Mesenchymal stem cell (in vitro differentiated cells and primary cell): ENCODE data around the gene CYTL1.

Experiments used
- DNase-seq: peaks from one replicate; pipeline ENCODE4 v3.0.0-alpha.2; 2013
- H2AFZ ChIP-seq: one replicate; pipeline ENCODE4 v1.6.1; 2013; ENCODE audit warnings: low read depth, mild to moderate bottlenecking, control low read depth, inconsistent platforms, low read length, moderate library complexity
- H2AK5ac ChIP-seq: 2 replicates; pipeline ENCODE4 v1.6.1; 2013; ENCODE audit warnings: low read length, moderate library complexity, mild to moderate bottlenecking, inconsistent platforms; ENCODE audit not compliant: severe bottlenecking
- H2BK120ac ChIP-seq: one replicate; pipeline ENCODE4 v1.6.1; 2013; ENCODE audit warnings: low read depth, mild to moderate bottlenecking, inconsistent platforms, low read length, moderate library complexity
- H2BK12ac ChIP-seq, 2 experiments: one replicate each; pipeline ENCODE4 v1.6.1; 2013; ENCODE audit warnings: inconsistent platforms in 2 of 2, low read length in 2 of 2, mild to moderate bottlenecking in 2 of 2, moderate library complexity in 2 of 2, control low read depth in 1 of 2
- H2BK15ac ChIP-seq: one replicate; pipeline ENCODE4 v1.6.1; 2013; ENCODE audit warnings: mild to moderate bottlenecking, low read depth, inconsistent platforms; ENCODE audit not compliant: poor library complexity, severe bottlenecking
- H2BK5ac ChIP-seq: 2 replicates; pipeline ENCODE4 v1.6.1; 2013; ENCODE audit warnings: low read depth, mild to moderate bottlenecking, low read length, control low read depth, inconsistent platforms; ENCODE audit not compliant: poor library complexity, severe bottlenecking
- H3K14ac ChIP-seq, 2 experiments: one replicate each; pipeline ENCODE4 v1.6.1; 2013; ENCODE audit warnings: inconsistent platforms in 2 of 2, low read length in 2 of 2, control low read depth in 1 of 2, mild to moderate bottlenecking in 1 of 2, moderate library complexity in 1 of 2
- H3K18ac ChIP-seq, 2 experiments: one replicate each; pipeline ENCODE4 v1.6.1; 2013; ENCODE audit warnings: inconsistent platforms in 2 of 2, low read length in 2 of 2, control low read depth in 1 of 2, low read depth in 1 of 2, mild to moderate bottlenecking in 1 of 2
- H3K23ac ChIP-seq, 2 experiments: one replicate each; pipeline ENCODE4 v1.6.1; 2013; ENCODE audit warnings: inconsistent platforms in 2 of 2, low read length in 2 of 2, mild to moderate bottlenecking in 2 of 2, moderate library complexity in 2 of 2, control low read depth in 1 of 2
- H3K27ac ChIP-seq: 2 replicates; pipeline ENCODE4 v1.5.1; 2013; ENCODE audit warnings: mild to moderate bottlenecking, moderate library complexity, low read length, control low read depth, inconsistent platforms; ENCODE audit not compliant: poor library complexity, severe bottlenecking
- H3K27me3 ChIP-seq, 2 experiments: 2 replicates each; pipeline versions ENCODE4 v1.6.1 to v1.7.0; 2013; ENCODE audit warnings: low read length in 2 of 2, mild to moderate bottlenecking in 2 of 2, moderate library complexity in 2 of 2, control low read depth in 1 of 2, inconsistent platforms in 1 of 2; ENCODE audit not compliant: control insufficient read depth in 1 of 2, insufficient read depth in 1 of 2
- H3K36me3 ChIP-seq, 2 experiments: 2 replicates each; pipeline versions ENCODE4 v1.6.1 to v1.7.0; 2013; ENCODE audit warnings: low read length in 2 of 2, control low read depth in 1 of 2, inconsistent platforms in 1 of 2, low read depth in 1 of 2, mild to moderate bottlenecking in 1 of 2; ENCODE audit not compliant: insufficient read depth in 2 of 2, control insufficient read depth in 1 of 2
- H3K4ac ChIP-seq, 2 experiments: one replicate each; pipeline ENCODE4 v1.6.1; 2013; ENCODE audit warnings: inconsistent platforms in 2 of 2, low read length in 2 of 2, mild to moderate bottlenecking in 2 of 2, moderate library complexity in 2 of 2, control low read depth in 1 of 2, low read depth in 1 of 2
- H3K4me1 ChIP-seq: 2 replicates; pipeline ENCODE4 v1.6.1; 2013; ENCODE audit warnings: low read depth, low read length, control low read depth; ENCODE audit not compliant: control insufficient read depth, insufficient read depth
- H3K4me2 ChIP-seq: 2 replicates; pipeline ENCODE4 v1.6.1; 2013; ENCODE audit warnings: low read length, mild to moderate bottlenecking, inconsistent platforms; ENCODE audit not compliant: poor library complexity, severe bottlenecking
- H3K4me3 ChIP-seq, 2 experiments: 2 replicates each; pipeline versions ENCODE4 v1.5.1 to v1.7.0; 2013; ENCODE audit warnings: low read length in 2 of 2, mild to moderate bottlenecking in 2 of 2, control low read depth in 1 of 2, low read depth in 1 of 2; ENCODE audit not compliant: insufficient read depth in 1 of 2
- H3K79me1 ChIP-seq: replicated peaks from 2 replicates; pipeline ENCODE4 v1.6.1; 2013; ENCODE audit warnings: mild to moderate bottlenecking, control low read depth, low read length, inconsistent platforms; ENCODE audit not compliant: poor library complexity, severe bottlenecking
- H3K9ac ChIP-seq: 2 replicates; pipeline ENCODE4 v1.7.0; 2013; ENCODE audit warnings: mild to moderate bottlenecking, low read length, moderate library complexity
- H3K9me3 ChIP-seq: 2 replicates; pipeline ENCODE4 v1.7.0; 2013; ENCODE audit warnings: mild to moderate bottlenecking, low read length; ENCODE audit not compliant: control insufficient read depth
- H4K8ac ChIP-seq: one replicate; pipeline ENCODE4 v1.6.1; 2013; ENCODE audit warnings: inconsistent platforms, mild to moderate bottlenecking, low read length, moderate library complexity
- H4K91ac ChIP-seq: one replicate; pipeline ENCODE4 v1.6.1; 2013; ENCODE audit warnings: mild to moderate bottlenecking, low read length, inconsistent platforms
- WGBS: methylation state at CpG from one replicate; pipeline ENCODE4 v1.1.7; 2013; ENCODE audit warnings: mixed read lengths; 5-methylcytosine and 5-hydroxymethylcytosine counted together

CYTL1 gene

GRCh38 chr4:5024673-5025072, 5.4 kb upstream of the CYTL1 start:
- peaks cover 2% of the 10 kb centered on the region for H3K4me1 ChIP-seq

GRCh38 chr4:5021546-5021945, 2.3 kb upstream of the CYTL1 start:
- Histone ChIP-seq H3K14ac (no peak overlapping the region), H3K4me3 (no peak overlapping the region), H3K27me3 (peaks cover 0 to 21% of the 10 kb centered on the region in 2 experiments), H3K18ac (no peak overlapping the region), H3K4ac (no peak overlapping the region), H3K27ac (no peak overlapping the region), H3K79me1 (peaks cover 6% of the 10 kb centered on the region), H2BK5ac (no peak overlapping the region), H2AK5ac (no peak overlapping the region), H4K91ac (no peak overlapping the region), H2BK12ac (no peak overlapping the region), H3K4me1 (peaks cover 10% of the 10 kb centered on the region), H3K9me3 (no peaks in the 10 kb centered on the region), H3K36me3 (no peaks in the 10 kb centered on the region), H2BK120ac (no peak overlapping the region), H2BK15ac (no peak overlapping the region), H4K8ac (no peak overlapping the region), H2AFZ (no peak overlapping the region), H3K9ac (no peak overlapping the region), H3K4me2 (no peak overlapping the region), H3K23ac (no peak overlapping the region)
- WGBS, result 91% methylated on average over 2 of the region's 3 CpGs
- peak; percentile 57 for DNase-seq

More at GRCh38 chr4:5024673-5025072, 5.4 kb upstream of the CYTL1 start:
- no peak overlapping the region for H3K18ac ChIP-seq
- H2BK15ac ChIP-seq, result peak overlapping the region; percentile 17
- no peaks in the 10 kb centered on the region for H3K36me3 ChIP-seq
- H3K79me1 ChIP-seq, result no peaks in the 10 kb centered on the region
- DNase-seq, result no peak
- peak overlapping the region; percentile 25 for H3K9ac ChIP-seq
- H3K27me3 ChIP-seq, result peaks cover 0 to 12% of the 10 kb centered on the region in 2 experiments
- no peak overlapping the region for H3K4me2 ChIP-seq
- no peak overlapping the region for H2BK120ac ChIP-seq
- H3K23ac ChIP-seq, result no peak overlapping the region
- H3K14ac ChIP-seq, result no peak overlapping the region
- H2BK5ac ChIP-seq, result no peak overlapping the region
- WGBS, result 82% methylated on average over 6 of the region's 6 CpGs
- H4K8ac ChIP-seq, result no peak overlapping the region
- H4K91ac ChIP-seq, result no peak overlapping the region
- peak overlapping the region in 1 of 2 experiments; percentile 39 for H3K4me3 ChIP-seq
- H3K27ac ChIP-seq, result no peak overlapping the region
- H2BK12ac ChIP-seq, result no peak overlapping the region
- H2AFZ ChIP-seq, result no peak overlapping the region
- H3K4ac ChIP-seq, result no peak overlapping the region
- H3K9me3 ChIP-seq, result no peaks in the 10 kb centered on the region
- no peak overlapping the region for H2AK5ac ChIP-seq

- Histone ChIP-seq H3K9ac (no peak overlapping the region), H3K27ac (no peak overlapping the region), H2AFZ (no peak overlapping the region), H2BK12ac (no peak overlapping the region), H3K4me3 (no peak overlapping the region), H2BK15ac (no peak overlapping the region), H4K91ac (no peak overlapping the region), H2AK5ac (no peak overlapping the region), H3K4me2 (no peak overlapping the region), H2BK5ac (no peak overlapping the region), H2BK120ac (no peak overlapping the region), H3K14ac (no peak overlapping the region), H3K9me3 (no peaks in the 10 kb centered on the region), H4K8ac (no peak overlapping the region), H3K18ac (no peak overlapping the region), H3K4ac (no peak overlapping the region), H3K27me3 (peaks cover 0 to 25% of the 10 kb centered on the region in 2 experiments), H3K79me1 (peaks cover 8% of the 10 kb centered on the region), H3K23ac (no peak overlapping the region), H3K4me1 (peaks cover 10% of the 10 kb centered on the region), H3K36me3 (no peaks in the 10 kb centered on the region)
- DNase-seq, result no peak
- whole genome bisulfite sequencing, result 100% methylated on average over 1 of the region's 1 CpG
Measured at GRCh38 chr4:5020341-5020740, 1.1 kb upstream of the CYTL1 start.

- Histone ChIP-seq H3K18ac (no peak overlapping the region), H2BK120ac (no peak overlapping the region), H3K4me3 (no peak overlapping the region), H3K9me3 (no peaks in the 10 kb centered on the region), H3K4me2 (peak overlapping the region; percentile 82), H3K27ac (no peak overlapping the region), H3K36me3 (no peaks in the 10 kb centered on the region), H3K9ac (no peak overlapping the region), H3K79me1 (peaks cover 8% of the 10 kb centered on the region), H3K27me3 (peaks cover 0 to 25% of the 10 kb centered on the region in 2 experiments), H3K14ac (no peak overlapping the region), H2BK12ac (peak overlapping the region in 1 of 2 experiments; percentile 42), H3K23ac (no peak overlapping the region), H2AFZ (no peak overlapping the region), H2AK5ac (peak overlapping the region; percentile 38), H2BK15ac (no peak overlapping the region), H2BK5ac (no peak overlapping the region), H4K8ac (peak overlapping the region; percentile 79), H3K4ac (no peak overlapping the region), H4K91ac (peak overlapping the region; percentile 81), H3K4me1 (peaks cover 10% of the 10 kb centered on the region)
- WGBS, result 89% methylated on average over 12 of the region's 12 CpGs
- DNase-seq, result no peak
Measured at GRCh38 chr4:5019796-5020195, 538 bp upstream of the CYTL1 start.
